HL-60 (cell line): Measurements from ENCODE around the gene XYLT1.

Source experiments
- DNase-seq, 2 experiments: peaks; one replicate each; pipeline ENCODE4 v3.0.0-alpha.2; 2010 to 2020; ENCODE audit warnings: low read depth in 1 of 2, low spot score in 1 of 2
- H3K27ac ChIP-seq: fragments of 250-450 bp; sonication (Bioruptor Pico); replicated peaks from 2 replicates; pipeline ENCODE4 v1.5.1; 2020; ENCODE audit warnings: mild to moderate bottlenecking, moderate library complexity
- H3K27me3 ChIP-seq: fragments of 250-450 bp; sonication (Bioruptor Pico); 2 replicates; pipeline ENCODE4 v1.5.1; 2021; ENCODE audit warnings: mild to moderate bottlenecking, moderate library complexity; ENCODE audit not compliant: insufficient read depth, poor library complexity, severe bottlenecking
- H3K4me3 ChIP-seq: replicated peaks from 2 replicates; pipeline ENCODE4 v1.5.1; 2011; ENCODE audit warnings: mild to moderate bottlenecking, control low read depth, low read length; ENCODE audit not compliant: insufficient read depth
- GABPA ChIP-seq: IDR thresholded peaks from 2 replicates; pipeline ENCODE4 v1.6.1; 2012; ENCODE audit warnings: low read depth
- POLR2AphosphoS5 ChIP-seq: IDR thresholded peaks from 2 replicates; pipeline ENCODE4 v1.6.1; 2012; ENCODE audit warnings: low read depth
- SPI1 ChIP-seq: IDR thresholded peaks from 2 replicates; pipeline ENCODE4 v1.6.1; 2012; ENCODE audit warnings: low read depth, mild to moderate bottlenecking, borderline replicate concordance
- TF ChIP-seq, protein P1 (sequence below): IDR thresholded peaks from one replicate; pipeline ENCODE4 v1.5.1; 2011; ENCODE audit warnings: low read length, control low read depth, inconsistent platforms; ENCODE audit not compliant: insufficient read depth
- TF ChIP-seq, protein P2 (sequence below): IDR thresholded peaks from 2 replicates; pipeline ENCODE4 v1.6.1; 2012; ENCODE audit warnings: low read depth; ENCODE audit not compliant: insufficient replicate concordance

The XYLT1 gene

GRCh38 chr16:17159617-17160016 is 311.1 kb downstream of the XYLT1 start:
- H3K27me3 ChIP-seq: no peaks in the 10 kb centered on the region
- TF ChIP-seq GABPA: no peak
- TF ChIP-seq, protein P1, sequence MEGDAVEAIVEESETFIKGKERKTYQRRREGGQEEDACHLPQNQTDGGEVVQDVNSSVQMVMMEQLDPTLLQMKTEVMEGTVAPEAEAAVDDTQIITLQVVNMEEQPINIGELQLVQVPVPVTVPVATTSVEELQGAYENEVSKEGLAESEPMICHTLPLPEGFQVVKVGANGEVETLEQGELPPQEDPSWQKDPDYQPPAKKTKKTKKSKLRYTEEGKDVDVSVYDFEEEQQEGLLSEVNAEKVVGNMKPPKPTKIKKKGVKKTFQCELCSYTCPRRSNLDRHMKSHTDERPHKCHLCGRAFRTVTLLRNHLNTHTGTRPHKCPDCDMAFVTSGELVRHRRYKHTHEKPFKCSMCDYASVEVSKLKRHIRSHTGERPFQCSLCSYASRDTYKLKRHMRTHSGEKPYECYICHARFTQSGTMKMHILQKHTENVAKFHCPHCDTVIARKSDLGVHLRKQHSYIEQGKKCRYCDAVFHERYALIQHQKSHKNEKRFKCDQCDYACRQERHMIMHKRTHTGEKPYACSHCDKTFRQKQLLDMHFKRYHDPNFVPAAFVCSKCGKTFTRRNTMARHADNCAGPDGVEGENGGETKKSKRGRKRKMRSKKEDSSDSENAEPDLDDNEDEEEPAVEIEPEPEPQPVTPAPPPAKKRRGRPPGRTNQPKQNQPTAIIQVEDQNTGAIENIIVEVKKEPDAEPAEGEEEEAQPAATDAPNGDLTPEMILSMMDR: no peak
- TF ChIP-seq SPI1: no peak
- TF ChIP-seq POLR2AphosphoS5: no peak
- TF ChIP-seq, protein P2, sequence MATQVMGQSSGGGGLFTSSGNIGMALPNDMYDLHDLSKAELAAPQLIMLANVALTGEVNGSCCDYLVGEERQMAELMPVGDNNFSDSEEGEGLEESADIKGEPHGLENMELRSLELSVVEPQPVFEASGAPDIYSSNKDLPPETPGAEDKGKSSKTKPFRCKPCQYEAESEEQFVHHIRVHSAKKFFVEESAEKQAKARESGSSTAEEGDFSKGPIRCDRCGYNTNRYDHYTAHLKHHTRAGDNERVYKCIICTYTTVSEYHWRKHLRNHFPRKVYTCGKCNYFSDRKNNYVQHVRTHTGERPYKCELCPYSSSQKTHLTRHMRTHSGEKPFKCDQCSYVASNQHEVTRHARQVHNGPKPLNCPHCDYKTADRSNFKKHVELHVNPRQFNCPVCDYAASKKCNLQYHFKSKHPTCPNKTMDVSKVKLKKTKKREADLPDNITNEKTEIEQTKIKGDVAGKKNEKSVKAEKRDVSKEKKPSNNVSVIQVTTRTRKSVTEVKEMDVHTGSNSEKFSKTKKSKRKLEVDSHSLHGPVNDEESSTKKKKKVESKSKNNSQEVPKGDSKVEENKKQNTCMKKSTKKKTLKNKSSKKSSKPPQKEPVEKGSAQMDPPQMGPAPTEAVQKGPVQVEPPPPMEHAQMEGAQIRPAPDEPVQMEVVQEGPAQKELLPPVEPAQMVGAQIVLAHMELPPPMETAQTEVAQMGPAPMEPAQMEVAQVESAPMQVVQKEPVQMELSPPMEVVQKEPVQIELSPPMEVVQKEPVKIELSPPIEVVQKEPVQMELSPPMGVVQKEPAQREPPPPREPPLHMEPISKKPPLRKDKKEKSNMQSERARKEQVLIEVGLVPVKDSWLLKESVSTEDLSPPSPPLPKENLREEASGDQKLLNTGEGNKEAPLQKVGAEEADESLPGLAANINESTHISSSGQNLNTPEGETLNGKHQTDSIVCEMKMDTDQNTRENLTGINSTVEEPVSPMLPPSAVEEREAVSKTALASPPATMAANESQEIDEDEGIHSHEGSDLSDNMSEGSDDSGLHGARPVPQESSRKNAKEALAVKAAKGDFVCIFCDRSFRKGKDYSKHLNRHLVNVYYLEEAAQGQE: no peak
- H3K4me3 ChIP-seq: no peak overlapping the region
- no peak for DNase-seq
- no peak overlapping the region for H3K27ac ChIP-seq

GRCh38 chr16:17155936-17156335 is 314.8 kb downstream of the XYLT1 start:
- TF ChIP-seq GABPA: no peak
- TF ChIP-seq, protein P1: no peak
- TF ChIP-seq, protein P2: no peak
- no peak for TF ChIP-seq POLR2AphosphoS5
- TF ChIP-seq SPI1: no peak

DNA sequence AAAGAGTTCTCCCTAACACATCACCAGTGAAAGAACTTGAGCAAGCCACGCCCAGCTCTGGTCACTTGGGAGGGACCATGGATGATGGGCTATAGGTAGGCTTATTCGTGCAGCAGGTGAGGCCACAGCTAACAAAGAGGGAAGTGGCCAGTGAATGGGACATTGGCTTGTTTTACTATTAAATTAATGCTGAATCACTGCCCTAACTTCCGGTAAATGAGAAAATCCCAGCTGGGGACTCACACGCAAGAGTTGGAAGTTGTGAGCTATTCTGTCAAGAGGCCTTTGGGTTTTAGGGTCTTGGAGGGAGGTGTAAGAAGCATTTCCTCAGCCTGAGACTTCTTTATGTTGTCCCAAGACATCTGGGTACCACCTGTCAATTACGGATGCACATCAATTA is 315.3 kb downstream of the XYLT1 start:
- H3K27ac ChIP-seq: no peak overlapping the region
- DNase-seq: no peak

More at GRCh38 chr16:17155936-17156335, 314.8 kb downstream of the XYLT1 start:
- no peak overlapping the region for H3K27ac ChIP-seq
- no peaks in the 10 kb centered on the region for H3K27me3 ChIP-seq
- DNase-seq: no peak
- H3K4me3 ChIP-seq: no peak overlapping the region

More for the DNA sequence above, 315.3 kb downstream of the XYLT1 start:
- TF ChIP-seq SPI1: no peak
- TF ChIP-seq, protein P2: no peak
- TF ChIP-seq GABPA: no peak
- TF ChIP-seq, protein P1: no peak
- no peak for TF ChIP-seq POLR2AphosphoS5
- Histone ChIP-seq H3K4me3 (no peak overlapping the region), H3K27me3 (no peaks in the 10 kb centered on the region)
